ENCODE measurements around the gene DOCK6. TPM values are rescaled to one million over a fixed set of nuclear protein-coding genes. Genes with fewer than 3 reads are reported as not detected.

Gene DOCK6
- 15.1 TPM for polyA plus RNA-seq (2013, experiment 1 of 2)
- 15.3 TPM for polyA plus RNA-seq (2013, experiment 2 of 2)

GRCh38 chr19:11261971-11262839 lies at the start of gene DOCK6:
TSS of gene DOCK6 (minus strand) at chr19:11262524. CDS start at chr19:11262440, 84 bp downstream.
- Histone ChIP-seq H2BK5ac (ENCODE audit: low read length) (no peak within 1 kb of the TSS), H3K36me3 (ENCODE audit: control insufficient read depth, insufficient read depth, low read length) (no peaks in the 10 kb centered on the region), H3K79me1 (ENCODE audit: low read length) (no peaks in the 10 kb centered on the region), H4K5ac (ENCODE audit: low read length) (no peak within 1 kb of the TSS), H3K9ac (ENCODE audit: low read length) (peak within 1 kb of the TSS; percentile 63), H3K27ac (ENCODE audit: low read depth, low read length) (no peak within 1 kb of the TSS), H2BK120ac (ENCODE audit: low read depth, low read length) (no peak within 1 kb of the TSS), H3K4ac (ENCODE audit: low read depth, low read length) (peak within 1 kb of the TSS; percentile 58), H3K4me1 (ENCODE audit: control insufficient read depth, low read depth, low read length) (no peaks in the 10 kb centered on the region), H3K18ac (ENCODE audit: low read length) (peak within 1 kb of the TSS; percentile 98), H2AK5ac (ENCODE audit: low read length) (no peak within 1 kb of the TSS), H3K79me2 (ENCODE audit: control insufficient read depth, insufficient read depth, low read length) (no peaks in the 10 kb centered on the region), H4K8ac (ENCODE audit: low read depth, low read length) (peak within 1 kb of the TSS; percentile 91), H2BK15ac (replicated peaks; ENCODE audit: low read depth) (peak within 1 kb of the TSS; percentile 21), H3K23ac (ENCODE audit: low read length) (no peak within 1 kb of the TSS), H3K27me3 (ENCODE audit: insufficient read depth, low read length, poor library complexity) (no peaks in the 10 kb centered on the region), H3K4me3 (ENCODE audit: low read length) (peak within 1 kb of the TSS; percentile 47), H3K56ac (ENCODE audit: low read length) (peak within 1 kb of the TSS; percentile 85), H3K4me2 (ENCODE audit: low read length) (peak within 1 kb of the TSS; percentile 78)
- no CpG with 5 or more reads among the region's 91 CpGs for WGBS (ENCODE audit: extremely low coverage, insufficient coverage, low lambda C conversion rate)
- DNase-seq, result peak; percentile 30

- no peak overlapping the region for H3K4me3 ChIP-seq (ENCODE audit: low read length)
- no peak overlapping the region for H2AK5ac ChIP-seq (ENCODE audit: low read length)
- no peak for DNase-seq
Measured at GRCh38 chr19:11306337-11306736, 44.0 kb upstream of the DOCK6 start.

GRCh38 chr19:11304936-11305335 lies 42.6 kb upstream of the DOCK6 start:
- Histone ChIP-seq H3K36me3 (ENCODE audit: control insufficient read depth, insufficient read depth, low read length) (no peaks in the 10 kb centered on the region), H3K79me2 (ENCODE audit: control insufficient read depth, insufficient read depth, low read length) (no peaks in the 10 kb centered on the region), H3K4me2 (ENCODE audit: low read length) (no peak overlapping the region), H2BK15ac (replicated peaks; ENCODE audit: low read depth) (no peak overlapping the region), H4K5ac (ENCODE audit: low read length) (no peak overlapping the region), H3K56ac (ENCODE audit: low read length) (no peak overlapping the region), H3K4ac (ENCODE audit: low read depth, low read length) (no peak overlapping the region), H3K27ac (ENCODE audit: low read depth, low read length) (no peak overlapping the region), H3K27me3 (ENCODE audit: insufficient read depth, low read length, poor library complexity) (no peaks in the 10 kb centered on the region), H3K9ac (ENCODE audit: low read length) (no peak overlapping the region), H4K8ac (ENCODE audit: low read depth, low read length) (no peak overlapping the region), H2BK120ac (ENCODE audit: low read depth, low read length) (no peak overlapping the region), H2AK5ac (ENCODE audit: low read length) (no peak overlapping the region), H3K4me3 (ENCODE audit: low read length) (no peak overlapping the region), H3K79me1 (ENCODE audit: low read length) (no peaks in the 10 kb centered on the region), H3K18ac (ENCODE audit: low read length) (no peak overlapping the region), H3K4me1 (ENCODE audit: control insufficient read depth, low read depth, low read length) (no peaks in the 10 kb centered on the region), H3K23ac (ENCODE audit: low read length) (no peak overlapping the region), H2BK5ac (ENCODE audit: low read length) (no peak overlapping the region)
- no CpG with 5 or more reads among the region's 5 CpGs for WGBS (ENCODE audit: extremely low coverage, insufficient coverage, low lambda C conversion rate)
- no peak for DNase-seq

More at GRCh38 chr19:11306337-11306736, 44.0 kb upstream of the DOCK6 start:
- H3K23ac ChIP-seq (ENCODE audit: low read length), result no peak overlapping the region
- H2BK15ac ChIP-seq (replicated peaks; ENCODE audit: low read depth), result no peak overlapping the region
- no peak overlapping the region for H3K9ac ChIP-seq (ENCODE audit: low read length)
- no peak overlapping the region for H4K8ac ChIP-seq (ENCODE audit: low read depth, low read length)
- no peak overlapping the region for H4K5ac ChIP-seq (ENCODE audit: low read length)
- H3K4me2 ChIP-seq (ENCODE audit: low read length), result no peak overlapping the region
- no peaks in the 10 kb centered on the region for H3K4me1 ChIP-seq (ENCODE audit: control insufficient read depth, low read depth, low read length)
- H3K27ac ChIP-seq (ENCODE audit: low read depth, low read length), result no peak overlapping the region
- H3K79me2 ChIP-seq (ENCODE audit: control insufficient read depth, insufficient read depth, low read length), result no peaks in the 10 kb centered on the region
- H3K4ac ChIP-seq (ENCODE audit: low read depth, low read length), result no peak overlapping the region
- no CpG with 5 or more reads among the region's 9 CpGs for WGBS (ENCODE audit: extremely low coverage, insufficient coverage, low lambda C conversion rate)
- H3K18ac ChIP-seq (ENCODE audit: low read length), result no peak overlapping the region
- no peaks in the 10 kb centered on the region for H3K36me3 ChIP-seq (ENCODE audit: control insufficient read depth, insufficient read depth, low read length)
- H2BK5ac ChIP-seq (ENCODE audit: low read length), result no peak overlapping the region
- H2BK120ac ChIP-seq (ENCODE audit: low read depth, low read length), result no peak overlapping the region
- no peaks in the 10 kb centered on the region for H3K27me3 ChIP-seq (ENCODE audit: insufficient read depth, low read length, poor library complexity)
- no peaks in the 10 kb centered on the region for H3K79me1 ChIP-seq (ENCODE audit: low read length)
- H3K56ac ChIP-seq (ENCODE audit: low read length), result no peak overlapping the region

- Histone ChIP-seq H4K5ac (ENCODE audit: low read length) (no peak overlapping the region), H2BK120ac (ENCODE audit: low read depth, low read length) (no peak overlapping the region), H3K56ac (ENCODE audit: low read length) (no peak overlapping the region), H3K18ac (ENCODE audit: low read length) (no peak overlapping the region), H3K79me2 (ENCODE audit: control insufficient read depth, insufficient read depth, low read length) (no peaks in the 10 kb centered on the region), H2BK5ac (ENCODE audit: low read length) (no peak overlapping the region), H3K79me1 (ENCODE audit: low read length) (no peaks in the 10 kb centered on the region), H4K8ac (ENCODE audit: low read depth, low read length) (no peak overlapping the region), H2BK15ac (replicated peaks; ENCODE audit: low read depth) (no peak overlapping the region), H3K4ac (ENCODE audit: low read depth, low read length) (no peak overlapping the region), H3K4me2 (ENCODE audit: low read length) (no peak overlapping the region), H3K4me3 (ENCODE audit: low read length) (no peak overlapping the region), H3K23ac (ENCODE audit: low read length) (no peak overlapping the region), H2AK5ac (ENCODE audit: low read length) (no peak overlapping the region), H3K36me3 (ENCODE audit: control insufficient read depth, insufficient read depth, low read length) (no peaks in the 10 kb centered on the region), H3K9ac (ENCODE audit: low read length) (no peak overlapping the region), H3K27ac (ENCODE audit: low read depth, low read length) (no peak overlapping the region), H3K4me1 (ENCODE audit: control insufficient read depth, low read depth, low read length) (no peaks in the 10 kb centered on the region), H3K27me3 (ENCODE audit: insufficient read depth, low read length, poor library complexity) (no peaks in the 10 kb centered on the region)
- DNase-seq, result no peak
- no CpG with 5 or more reads among the region's 11 CpGs for WGBS (ENCODE audit: extremely low coverage, insufficient coverage, low lambda C conversion rate)
Measured at GRCh38 chr19:11300811-11301120, 38.4 kb upstream of the DOCK6 start.

GRCh38 chr19:11299946-11300810 lies 37.9 kb upstream of the DOCK6 start:
- no peak for DNase-seq
- Histone ChIP-seq H3K4me1 (ENCODE audit: control insufficient read depth, low read depth, low read length) (no peaks in the 10 kb centered on the region), H2BK5ac (ENCODE audit: low read length) (no peak overlapping the region), H3K4me3 (ENCODE audit: low read length) (no peak overlapping the region), H3K9ac (ENCODE audit: low read length) (no peak overlapping the region), H3K4me2 (ENCODE audit: low read length) (no peak overlapping the region), H4K8ac (ENCODE audit: low read depth, low read length) (no peak overlapping the region), H3K18ac (ENCODE audit: low read length) (no peak overlapping the region), H4K5ac (ENCODE audit: low read length) (no peak overlapping the region), H2BK120ac (ENCODE audit: low read depth, low read length) (no peak overlapping the region), H3K23ac (ENCODE audit: low read length) (no peak overlapping the region), H3K27me3 (ENCODE audit: insufficient read depth, low read length, poor library complexity) (no peaks in the 10 kb centered on the region), H3K79me2 (ENCODE audit: control insufficient read depth, insufficient read depth, low read length) (no peaks in the 10 kb centered on the region), H3K79me1 (ENCODE audit: low read length) (no peaks in the 10 kb centered on the region), H2AK5ac (ENCODE audit: low read length) (no peak overlapping the region), H3K56ac (ENCODE audit: low read length) (no peak overlapping the region), H3K36me3 (ENCODE audit: control insufficient read depth, insufficient read depth, low read length) (no peaks in the 10 kb centered on the region), H3K4ac (ENCODE audit: low read depth, low read length) (no peak overlapping the region), H2BK15ac (replicated peaks; ENCODE audit: low read depth) (no peak overlapping the region), H3K27ac (ENCODE audit: low read depth, low read length) (no peak overlapping the region)
- WGBS (ENCODE audit: extremely low coverage, insufficient coverage, low lambda C conversion rate), result no CpG with 5 or more reads among the region's 8 CpGs

Measured in mesendoderm (in vitro differentiated cells).